HL-60 (cell line): ENCODE measurements around the gene SCP2D1.

Experiments used
- GABPA ChIP-seq: IDR thresholded peaks from 2 replicates; pipeline ENCODE4 v1.6.1; 2012; ENCODE audit warnings: low read depth
- POLR2AphosphoS5 ChIP-seq: IDR thresholded peaks from 2 replicates; pipeline ENCODE4 v1.6.1; 2012; ENCODE audit warnings: low read depth
- REST ChIP-seq: IDR thresholded peaks from 2 replicates; pipeline ENCODE4 v1.6.1; 2012; ENCODE audit warnings: low read depth; ENCODE audit not compliant: insufficient replicate concordance
- TF ChIP-seq, protein P1 (sequence below): IDR thresholded peaks from one replicate; pipeline ENCODE4 v1.5.1; 2011; ENCODE audit warnings: low read length, control low read depth, inconsistent platforms; ENCODE audit not compliant: insufficient read depth

DNA sequence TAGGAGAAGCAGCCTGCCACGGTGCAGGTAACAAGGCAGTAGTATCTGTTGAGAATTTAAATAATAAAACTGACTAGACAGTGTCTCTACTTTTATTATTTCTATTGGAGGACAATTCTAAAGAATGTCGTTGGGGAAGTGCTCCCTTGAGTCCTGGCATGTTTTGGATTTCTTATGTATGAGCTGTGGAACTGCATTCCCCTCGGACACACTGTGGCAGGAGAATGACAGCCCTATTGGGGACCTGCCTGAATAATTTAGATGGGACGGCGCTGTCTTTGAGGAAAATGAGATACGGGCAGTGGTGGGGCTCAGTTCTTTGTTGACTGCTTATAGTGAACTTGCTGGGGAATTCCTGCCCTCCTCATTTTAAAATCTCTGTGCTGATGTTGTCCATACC lies 2.4 kb upstream of the SCP2D1 start:
- TF ChIP-seq, protein P1, sequence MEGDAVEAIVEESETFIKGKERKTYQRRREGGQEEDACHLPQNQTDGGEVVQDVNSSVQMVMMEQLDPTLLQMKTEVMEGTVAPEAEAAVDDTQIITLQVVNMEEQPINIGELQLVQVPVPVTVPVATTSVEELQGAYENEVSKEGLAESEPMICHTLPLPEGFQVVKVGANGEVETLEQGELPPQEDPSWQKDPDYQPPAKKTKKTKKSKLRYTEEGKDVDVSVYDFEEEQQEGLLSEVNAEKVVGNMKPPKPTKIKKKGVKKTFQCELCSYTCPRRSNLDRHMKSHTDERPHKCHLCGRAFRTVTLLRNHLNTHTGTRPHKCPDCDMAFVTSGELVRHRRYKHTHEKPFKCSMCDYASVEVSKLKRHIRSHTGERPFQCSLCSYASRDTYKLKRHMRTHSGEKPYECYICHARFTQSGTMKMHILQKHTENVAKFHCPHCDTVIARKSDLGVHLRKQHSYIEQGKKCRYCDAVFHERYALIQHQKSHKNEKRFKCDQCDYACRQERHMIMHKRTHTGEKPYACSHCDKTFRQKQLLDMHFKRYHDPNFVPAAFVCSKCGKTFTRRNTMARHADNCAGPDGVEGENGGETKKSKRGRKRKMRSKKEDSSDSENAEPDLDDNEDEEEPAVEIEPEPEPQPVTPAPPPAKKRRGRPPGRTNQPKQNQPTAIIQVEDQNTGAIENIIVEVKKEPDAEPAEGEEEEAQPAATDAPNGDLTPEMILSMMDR, result no peak
- TF ChIP-seq REST (no peak), POLR2AphosphoS5 (no peak), GABPA (no peak)
